ENCODE data around the gene NBDY.

Gene NBDY

GRCh38 chrX:56792270-56793111 is 63.4 kb downstream of the NBDY start:
- ATAC-seq = no peak
- TF ChIP-seq CSRNP3 (CRISPR knock-in tag; IDR thresholded peaks at IDR 0.05) (no peak), ZFP3 (CRISPR knock-in tag; IDR thresholded peaks at IDR 0.05) (no peak), RARB (CRISPR knock-in tag; IDR thresholded peaks at IDR 0.05) (no peak), ESRRG (CRISPR knock-in tag; IDR thresholded peaks at IDR 0.05) (no peak), ZNF8 (CRISPR knock-in tag; IDR thresholded peaks at IDR 0.05) (no peak), TCF4 (CRISPR knock-in tag; IDR thresholded peaks at IDR 0.05; ENCODE audit: borderline replicate concordance) (no peak), POU6F1 (CRISPR knock-in tag; IDR thresholded peaks at IDR 0.05; ENCODE audit: borderline replicate concordance, low read depth) (no peak), ZC3H10 (CRISPR knock-in tag; IDR thresholded peaks at IDR 0.05) (no peak), ISL1 (CRISPR knock-in tag; IDR thresholded peaks at IDR 0.05) (no peak), ZNF565 (CRISPR knock-in tag; conservative IDR thresholded peaks at IDR 0.05; ENCODE audit: low read depth) (no peak), GLIS3 (CRISPR knock-in tag; IDR thresholded peaks at IDR 0.05) (no peak), BACH2 (CRISPR knock-in tag; IDR thresholded peaks at IDR 0.05; ENCODE audit: borderline replicate concordance) (no peak), ZNF70 (CRISPR knock-in tag; IDR thresholded peaks at IDR 0.05) (no peak), TOX (CRISPR knock-in tag; IDR thresholded peaks at IDR 0.05; ENCODE audit: borderline replicate concordance) (no peak), PPARA (CRISPR knock-in tag; IDR thresholded peaks at IDR 0.05; ENCODE audit: borderline replicate concordance) (no peak)
- TF ChIP-seq, protein P1, sequence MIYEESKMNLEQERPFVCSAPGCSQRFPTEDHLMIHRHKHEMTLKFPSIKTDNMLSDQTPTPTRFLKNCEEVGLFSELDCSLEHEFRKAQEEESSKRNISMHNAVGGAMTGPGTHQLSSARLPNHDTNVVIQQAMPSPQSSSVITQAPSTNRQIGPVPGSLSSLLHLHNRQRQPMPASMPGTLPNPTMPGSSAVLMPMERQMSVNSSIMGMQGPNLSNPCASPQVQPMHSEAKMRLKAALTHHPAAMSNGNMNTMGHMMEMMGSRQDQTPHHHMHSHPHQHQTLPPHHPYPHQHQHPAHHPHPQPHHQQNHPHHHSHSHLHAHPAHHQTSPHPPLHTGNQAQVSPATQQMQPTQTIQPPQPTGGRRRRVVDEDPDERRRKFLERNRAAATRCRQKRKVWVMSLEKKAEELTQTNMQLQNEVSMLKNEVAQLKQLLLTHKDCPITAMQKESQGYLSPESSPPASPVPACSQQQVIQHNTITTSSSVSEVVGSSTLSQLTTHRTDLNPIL (CRISPR knock-in tag; IDR thresholded peaks at IDR 0.05; ENCODE audit: low read depth) = no peak
- TF ChIP-seq, protein P2, sequence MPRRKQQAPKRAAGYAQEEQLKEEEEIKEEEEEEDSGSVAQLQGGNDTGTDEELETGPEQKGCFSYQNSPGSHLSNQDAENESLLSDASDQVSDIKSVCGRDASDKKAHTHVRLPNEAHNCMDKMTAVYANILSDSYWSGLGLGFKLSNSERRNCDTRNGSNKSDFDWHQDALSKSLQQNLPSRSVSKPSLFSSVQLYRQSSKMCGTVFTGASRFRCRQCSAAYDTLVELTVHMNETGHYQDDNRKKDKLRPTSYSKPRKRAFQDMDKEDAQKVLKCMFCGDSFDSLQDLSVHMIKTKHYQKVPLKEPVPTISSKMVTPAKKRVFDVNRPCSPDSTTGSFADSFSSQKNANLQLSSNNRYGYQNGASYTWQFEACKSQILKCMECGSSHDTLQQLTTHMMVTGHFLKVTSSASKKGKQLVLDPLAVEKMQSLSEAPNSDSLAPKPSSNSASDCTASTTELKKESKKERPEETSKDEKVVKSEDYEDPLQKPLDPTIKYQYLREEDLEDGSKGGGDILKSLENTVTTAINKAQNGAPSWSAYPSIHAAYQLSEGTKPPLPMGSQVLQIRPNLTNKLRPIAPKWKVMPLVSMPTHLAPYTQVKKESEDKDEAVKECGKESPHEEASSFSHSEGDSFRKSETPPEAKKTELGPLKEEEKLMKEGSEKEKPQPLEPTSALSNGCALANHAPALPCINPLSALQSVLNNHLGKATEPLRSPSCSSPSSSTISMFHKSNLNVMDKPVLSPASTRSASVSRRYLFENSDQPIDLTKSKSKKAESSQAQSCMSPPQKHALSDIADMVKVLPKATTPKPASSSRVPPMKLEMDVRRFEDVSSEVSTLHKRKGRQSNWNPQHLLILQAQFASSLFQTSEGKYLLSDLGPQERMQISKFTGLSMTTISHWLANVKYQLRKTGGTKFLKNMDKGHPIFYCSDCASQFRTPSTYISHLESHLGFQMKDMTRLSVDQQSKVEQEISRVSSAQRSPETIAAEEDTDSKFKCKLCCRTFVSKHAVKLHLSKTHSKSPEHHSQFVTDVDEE (CRISPR knock-in tag; IDR thresholded peaks at IDR 0.05) = no peak

- no peak for ATAC-seq
- no peak for TF ChIP-seq ZNF70 (CRISPR knock-in tag; IDR thresholded peaks at IDR 0.05)
- TF ChIP-seq BACH2 (CRISPR knock-in tag; IDR thresholded peaks at IDR 0.05; ENCODE audit: borderline replicate concordance) = no peak
- no peak for TF ChIP-seq SNAI2 (CRISPR knock-in tag; IDR thresholded peaks at IDR 0.05)
- TF ChIP-seq, protein P2 (CRISPR knock-in tag; IDR thresholded peaks at IDR 0.05) = no peak
- TF ChIP-seq ZFP3 (CRISPR knock-in tag; IDR thresholded peaks at IDR 0.05) = no peak
- no peak for TF ChIP-seq ZFP30 (CRISPR knock-in tag; IDR thresholded peaks at IDR 0.05)
- no peak for TF ChIP-seq ARNTL (CRISPR knock-in tag; IDR thresholded peaks at IDR 0.05; ENCODE audit: borderline replicate concordance, low read depth)
- TF ChIP-seq OSR1 (CRISPR knock-in tag; IDR thresholded peaks at IDR 0.05) = no peak
- TF ChIP-seq PPARA (CRISPR knock-in tag; IDR thresholded peaks at IDR 0.05; ENCODE audit: borderline replicate concordance) = no peak
- TF ChIP-seq GLIS3 (CRISPR knock-in tag; IDR thresholded peaks at IDR 0.05) = no peak
- no peak for TF ChIP-seq ESRRG (CRISPR knock-in tag; IDR thresholded peaks at IDR 0.05)
- no peak for TF ChIP-seq TCF4 (CRISPR knock-in tag; IDR thresholded peaks at IDR 0.05; ENCODE audit: borderline replicate concordance)
- TF ChIP-seq CSDC2 (CRISPR knock-in tag; IDR thresholded peaks at IDR 0.05) = no peak
- no peak for TF ChIP-seq TOX (CRISPR knock-in tag; IDR thresholded peaks at IDR 0.05; ENCODE audit: borderline replicate concordance)
- TF ChIP-seq CSRNP3 (CRISPR knock-in tag; IDR thresholded peaks at IDR 0.05) = no peak
- TF ChIP-seq PATZ1 (CRISPR knock-in tag; IDR thresholded peaks at IDR 0.05; ENCODE audit: borderline replicate concordance) = no peak
- TF ChIP-seq ZNF565 (CRISPR knock-in tag; conservative IDR thresholded peaks at IDR 0.05; ENCODE audit: low read depth) = no peak
- TF ChIP-seq ZC3H10 (CRISPR knock-in tag; IDR thresholded peaks at IDR 0.05) = no peak
- no peak for TF ChIP-seq ZNF8 (CRISPR knock-in tag; IDR thresholded peaks at IDR 0.05)
Measured at GRCh38 chrX:56793112-56793430, 64.0 kb downstream of the NBDY start.
